Mesendoderm (in vitro differentiated cells): ENCODE data around the gene KCNJ6.

ENCODE experiments used
- DNase-seq: peaks from one replicate; pipeline ENCODE4 v3.0.0; 2013
- H2AK5ac ChIP-seq: 2 replicates; pipeline ENCODE4 v1.6.1; 2013; ENCODE audit warnings: low read length, inconsistent platforms
- H2BK120ac ChIP-seq: 2 replicates; pipeline ENCODE4 v1.6.1; 2013; ENCODE audit warnings: low read depth, mild to moderate bottlenecking, low read length, moderate library complexity, mixed read lengths
- H2BK15ac ChIP-seq: replicated peaks from 2 replicates; pipeline ENCODE4 v1.6.1; 2013; ENCODE audit warnings: low read depth, mild to moderate bottlenecking, moderate library complexity
- H2BK5ac ChIP-seq: 2 replicates; pipeline ENCODE4 v1.6.1; 2013; ENCODE audit warnings: low read length, inconsistent platforms
- H3K18ac ChIP-seq: 2 replicates; pipeline ENCODE4 v1.6.1; 2013; ENCODE audit warnings: mild to moderate bottlenecking, low read length, mixed read lengths
- H3K23ac ChIP-seq: one replicate; pipeline ENCODE4 v1.6.1; 2013; ENCODE audit warnings: low read length
- H3K27ac ChIP-seq: 2 replicates; pipeline ENCODE4 v1.5.1; 2013; ENCODE audit warnings: low read depth, mild to moderate bottlenecking, inconsistent platforms, low read length, moderate library complexity
- H3K27me3 ChIP-seq: 2 replicates; pipeline ENCODE4 v1.6.1; 2013; ENCODE audit warnings: low read length, control low read depth, mild to moderate bottlenecking, inconsistent platforms; ENCODE audit not compliant: insufficient read depth, poor library complexity
- H3K36me3 ChIP-seq: 2 replicates; pipeline ENCODE4 v1.6.1; 2013; ENCODE audit warnings: low read length, inconsistent platforms; ENCODE audit not compliant: control insufficient read depth, insufficient read depth
- H3K4ac ChIP-seq: one replicate; pipeline ENCODE4 v1.6.1; 2013; ENCODE audit warnings: low read depth, mild to moderate bottlenecking, low read length, moderate library complexity
- H3K4me1 ChIP-seq: 2 replicates; pipeline ENCODE4 v1.6.1; 2013; ENCODE audit warnings: low read depth, low read length, inconsistent platforms; ENCODE audit not compliant: control insufficient read depth
- H3K4me2 ChIP-seq: 2 replicates; pipeline ENCODE4 v1.6.1; 2013; ENCODE audit warnings: low read length
- H3K4me3 ChIP-seq: 2 replicates; pipeline ENCODE4 v1.5.1; 2013; ENCODE audit warnings: mild to moderate bottlenecking, low read length
- H3K56ac ChIP-seq: one replicate; pipeline ENCODE4 v1.6.1; 2013; ENCODE audit warnings: low read length
- H3K79me1 ChIP-seq: 2 replicates; pipeline ENCODE4 v1.6.1; 2013; ENCODE audit warnings: low read length, inconsistent platforms
- H3K79me2 ChIP-seq: 2 replicates; pipeline ENCODE4 v1.6.1; 2013; ENCODE audit warnings: mild to moderate bottlenecking, low read length; ENCODE audit not compliant: control insufficient read depth, insufficient read depth
- H3K9ac ChIP-seq: 2 replicates; pipeline ENCODE4 v1.6.1; 2013; ENCODE audit warnings: low read length, inconsistent platforms
- H4K5ac ChIP-seq: one replicate; pipeline ENCODE4 v1.6.1; 2013; ENCODE audit warnings: low read length
- H4K8ac ChIP-seq: one replicate; pipeline ENCODE4 v1.6.1; 2013; ENCODE audit warnings: low read depth, mild to moderate bottlenecking, control low read depth, low read length, moderate library complexity
- WGBS: extraction: QIAGEN DNeasy Blood & Tissue Kit; methylation state at CpG from one replicate; pipeline ENCODE4 v1.1.7; 2013; ENCODE audit warnings: low lambda C conversion rate, missing lambda C conversion rate; ENCODE audit not compliant: insufficient coverage; ENCODE audit errors: extremely low coverage; 5-methylcytosine and 5-hydroxymethylcytosine counted together

The KCNJ6 gene

GRCh38 chr21:37837381-37837780 is 78.9 kb downstream of the KCNJ6 start:
- H4K8ac ChIP-seq = no peak overlapping the region
- no peak overlapping the region for H3K4me2 ChIP-seq
- no peak overlapping the region for H2BK120ac ChIP-seq
- H3K56ac ChIP-seq = no peak overlapping the region
- no peak overlapping the region for H3K4me3 ChIP-seq
- no peaks in the 10 kb centered on the region for H3K36me3 ChIP-seq
- DNase-seq = no peak
- no peak overlapping the region for H3K4ac ChIP-seq
- H3K18ac ChIP-seq = no peak overlapping the region
- no peak overlapping the region for H2AK5ac ChIP-seq
- H3K27ac ChIP-seq = no peak overlapping the region
- H3K4me1 ChIP-seq = no peaks in the 10 kb centered on the region
- WGBS = no CpG with 5 or more reads among the region's 3 CpGs
- no peaks in the 10 kb centered on the region for H3K79me2 ChIP-seq
- H3K23ac ChIP-seq = no peak overlapping the region
- no peaks in the 10 kb centered on the region for H3K79me1 ChIP-seq
- H3K9ac ChIP-seq = no peak overlapping the region
- no peak overlapping the region for H2BK5ac ChIP-seq
- H2BK15ac ChIP-seq = no peak overlapping the region
- H3K27me3 ChIP-seq = no peaks in the 10 kb centered on the region
- no peak overlapping the region for H4K5ac ChIP-seq

GRCh38 chr21:37835481-37835880 is 80.8 kb downstream of the KCNJ6 start:
- DNase-seq = no peak
- Histone ChIP-seq H3K4me1 (no peaks in the 10 kb centered on the region), H3K4me3 (no peak overlapping the region), H4K5ac (no peak overlapping the region), H3K27me3 (no peaks in the 10 kb centered on the region), H3K27ac (no peak overlapping the region), H3K4me2 (no peak overlapping the region), H2BK120ac (no peak overlapping the region), H3K36me3 (no peaks in the 10 kb centered on the region), H4K8ac (no peak overlapping the region), H2BK5ac (no peak overlapping the region), H2AK5ac (no peak overlapping the region), H3K56ac (no peak overlapping the region), H3K18ac (no peak overlapping the region), H3K9ac (no peak overlapping the region), H3K79me2 (no peaks in the 10 kb centered on the region), H3K4ac (no peak overlapping the region), H2BK15ac (no peak overlapping the region), H3K79me1 (no peaks in the 10 kb centered on the region), H3K23ac (no peak overlapping the region)
- WGBS = no CpG with 5 or more reads among the region's 3 CpGs

DNA sequence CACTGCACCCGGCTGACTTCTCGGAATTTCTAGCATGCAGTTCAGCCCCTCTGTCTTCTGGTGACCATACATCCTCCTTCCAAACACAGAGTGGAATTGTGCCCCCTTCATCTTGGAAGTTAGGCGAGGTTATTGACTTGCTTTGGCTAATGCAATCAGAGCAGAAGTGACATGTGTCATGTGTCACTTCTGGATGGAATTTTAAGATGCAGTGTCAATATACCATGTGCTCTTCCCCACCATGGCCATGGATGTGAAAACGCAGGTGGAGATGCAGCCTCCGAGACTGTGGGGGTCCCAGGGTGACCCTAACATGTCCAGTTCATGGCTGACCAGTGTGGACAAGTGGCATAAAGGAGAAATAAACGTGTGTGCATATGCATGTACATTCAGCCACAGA is 83.0 kb downstream of the KCNJ6 start:
- Histone ChIP-seq H4K8ac (no peak overlapping the region), H3K4me2 (no peak overlapping the region), H3K79me2 (no peaks in the 10 kb centered on the region), H3K4me3 (no peak overlapping the region), H2AK5ac (no peak overlapping the region), H3K23ac (no peak overlapping the region), H2BK15ac (no peak overlapping the region), H3K79me1 (no peaks in the 10 kb centered on the region), H3K18ac (no peak overlapping the region), H3K4ac (no peak overlapping the region), H3K27me3 (no peaks in the 10 kb centered on the region), H2BK120ac (no peak overlapping the region), H3K27ac (no peak overlapping the region), H3K36me3 (no peaks in the 10 kb centered on the region), H4K5ac (no peak overlapping the region), H2BK5ac (no peak overlapping the region), H3K9ac (no peak overlapping the region), H3K4me1 (no peaks in the 10 kb centered on the region), H3K56ac (no peak overlapping the region)
- no CpG with 5 or more reads among the region's 6 CpGs for WGBS
- no peak for DNase-seq

GRCh38 chr21:37829447-37829846 is 86.8 kb downstream of the KCNJ6 start:
- no peak overlapping the region for H2BK120ac ChIP-seq
- H3K18ac ChIP-seq = no peak overlapping the region
- no peaks in the 10 kb centered on the region for H3K36me3 ChIP-seq
- no peak for DNase-seq
- no peaks in the 10 kb centered on the region for H3K79me2 ChIP-seq
- no peak overlapping the region for H3K27ac ChIP-seq
- no peaks in the 10 kb centered on the region for H3K27me3 ChIP-seq
- H3K4me3 ChIP-seq = no peak overlapping the region
- H2AK5ac ChIP-seq = no peak overlapping the region
- H2BK5ac ChIP-seq = no peak overlapping the region
- no peaks in the 10 kb centered on the region for H3K4me1 ChIP-seq
- no peak overlapping the region for H3K9ac ChIP-seq
- no peak overlapping the region for H4K5ac ChIP-seq
- H4K8ac ChIP-seq = no peak overlapping the region
- H3K23ac ChIP-seq = no peak overlapping the region
- H3K4ac ChIP-seq = no peak overlapping the region
- H3K79me1 ChIP-seq = no peaks in the 10 kb centered on the region
- WGBS = no CpG with 5 or more reads among the region's 4 CpGs
- no peak overlapping the region for H2BK15ac ChIP-seq
- H3K4me2 ChIP-seq = no peak overlapping the region
- no peak overlapping the region for H3K56ac ChIP-seq

DNA sequence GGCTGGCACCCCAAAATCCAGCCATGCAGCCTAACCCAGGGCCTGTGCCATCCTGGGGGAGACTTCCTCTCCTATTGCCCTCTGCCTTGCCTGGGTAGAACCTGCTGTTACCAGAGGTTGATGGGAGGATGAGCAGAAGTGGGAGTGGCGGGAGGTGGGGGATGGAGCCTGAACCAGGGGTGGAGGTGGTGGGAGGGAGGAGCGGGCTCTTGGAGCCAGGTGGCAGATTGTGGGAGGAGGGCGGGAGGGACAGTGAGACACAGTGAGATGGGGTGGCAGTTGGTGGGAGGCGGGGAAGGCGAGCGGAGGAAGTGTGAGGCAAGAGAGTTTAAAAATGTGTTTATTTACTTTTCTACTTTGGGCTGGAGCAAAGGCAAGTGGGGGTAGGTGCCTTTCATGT is 87.3 kb downstream of the KCNJ6 start:
- H3K4me2 ChIP-seq = no peak overlapping the region
- no peaks in the 10 kb centered on the region for H3K27me3 ChIP-seq
- no peak overlapping the region for H2BK15ac ChIP-seq
- H3K56ac ChIP-seq = no peak overlapping the region
- no peak overlapping the region for H4K8ac ChIP-seq
- WGBS = no CpG with 5 or more reads among the region's 6 CpGs
- no peak overlapping the region for H2BK5ac ChIP-seq
- no peaks in the 10 kb centered on the region for H3K79me2 ChIP-seq
- H2AK5ac ChIP-seq = no peak overlapping the region
- no peak overlapping the region for H3K4me3 ChIP-seq
- no peak overlapping the region for H3K27ac ChIP-seq
- H3K9ac ChIP-seq = no peak overlapping the region
- H4K5ac ChIP-seq = no peak overlapping the region
- no peak overlapping the region for H2BK120ac ChIP-seq
- DNase-seq = no peak
- H3K36me3 ChIP-seq = no peaks in the 10 kb centered on the region
- H3K79me1 ChIP-seq = no peaks in the 10 kb centered on the region
- H3K18ac ChIP-seq = no peak overlapping the region
- H3K23ac ChIP-seq = no peak overlapping the region
- no peaks in the 10 kb centered on the region for H3K4me1 ChIP-seq
- H3K4ac ChIP-seq = no peak overlapping the region

DNA sequence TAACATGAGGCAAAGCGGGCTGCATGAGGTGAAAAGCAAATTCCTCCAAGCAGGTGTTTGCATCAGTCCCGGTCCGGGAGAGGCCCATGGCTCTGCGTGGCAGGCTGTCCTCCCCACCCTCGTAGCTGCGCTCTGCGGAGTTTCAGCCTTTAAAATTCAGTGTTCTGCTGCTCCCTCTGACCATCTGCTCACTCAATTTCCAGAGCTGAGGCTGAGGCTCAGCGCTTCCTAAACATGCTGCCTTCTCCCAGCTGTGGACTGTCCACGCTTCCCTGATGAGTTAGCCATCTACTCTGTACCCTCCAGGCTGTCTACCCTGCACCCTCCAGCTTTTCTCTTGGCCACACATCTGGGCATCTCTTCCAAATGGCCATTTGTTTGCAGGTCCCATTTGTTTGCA is 87.7 kb downstream of the KCNJ6 start:
- no peaks in the 10 kb centered on the region for H3K79me2 ChIP-seq
- no peak overlapping the region for H3K56ac ChIP-seq
- no peaks in the 10 kb centered on the region for H3K27me3 ChIP-seq
- H3K4me1 ChIP-seq = no peaks in the 10 kb centered on the region
- no peak overlapping the region for H3K4me2 ChIP-seq
- no peak overlapping the region for H3K27ac ChIP-seq
- no peak overlapping the region for H3K9ac ChIP-seq
- no peak overlapping the region for H2BK120ac ChIP-seq
- no peak overlapping the region for H4K8ac ChIP-seq
- no peak overlapping the region for H2BK5ac ChIP-seq
- WGBS = no CpG with 5 or more reads among the region's 9 CpGs
- H3K23ac ChIP-seq = no peak overlapping the region
- DNase-seq = no peak
- no peak overlapping the region for H3K4ac ChIP-seq
- H2AK5ac ChIP-seq = no peak overlapping the region
- no peaks in the 10 kb centered on the region for H3K36me3 ChIP-seq
- H3K4me3 ChIP-seq = no peak overlapping the region
- no peak overlapping the region for H2BK15ac ChIP-seq
- H3K79me1 ChIP-seq = no peaks in the 10 kb centered on the region
- H3K18ac ChIP-seq = no peak overlapping the region
- no peak overlapping the region for H4K5ac ChIP-seq
